Type B pancreatic cell (in vitro differentiated cells): ENCODE results near the gene REL. TPM values are rescaled to one million over a fixed set of nuclear protein-coding genes. Genes with fewer than 3 reads are reported as not detected.
"Not testable (repeated sequence)": the region's sequence is repeated elsewhere in the genome, so short reads cannot be mapped to it uniquely, and the experiment has no call there.

Source experiments
- DNase-seq: peaks from one replicate; pipeline ENCODE4 v3.0.0; 2021; ENCODE audit warnings: mixed read lengths; ENCODE audit not compliant: unreplicated experiment; ENCODE audit errors: extremely low spot score
- H3K27ac Mint-ChIP-seq: 2 replicates; pipeline ENCODE4 v1.8.0; 2021; ENCODE audit warnings: mild to moderate bottlenecking, mixed read lengths
- H3K27me3 Mint-ChIP-seq: 2 replicates; pipeline ENCODE4 v1.8.0; 2021; ENCODE audit warnings: mixed read lengths
- H3K36me3 Mint-ChIP-seq: 2 replicates; pipeline ENCODE4 v1.8.0; 2021; ENCODE audit warnings: mixed read lengths
- H3K4me1 Mint-ChIP-seq: one replicate; pipeline ENCODE4 v1.8.0; 2021; ENCODE audit warnings: mixed read lengths; ENCODE audit not compliant: unreplicated experiment
- H3K4me3 Mint-ChIP-seq: 2 replicates; pipeline ENCODE4 v1.8.0; 2021; ENCODE audit warnings: mild to moderate bottlenecking, mixed read lengths
- H3K9me3 Mint-ChIP-seq: 2 replicates; pipeline ENCODE4 v1.8.0; 2021; ENCODE audit warnings: mixed read lengths
- CTCF ChIP-seq: fragments of 200-600 bp; sonication (generic); conservative IDR thresholded peaks from 2 replicates; pipeline ENCODE4 v1.5.0; 2021; ENCODE audit warnings: antibody characterized with exemption, mild to moderate bottlenecking
- total RNA-seq: library from RNA; stranded (reverse); gene quantifications from 2 replicates; pipeline ENCODE4 v1.2.1, GENCODE V29; 2021; ENCODE audit warnings: low replicate concordance

REL gene
- total RNA-seq, 1 donor from 2014 or later = 11.3 TPM

DNA sequence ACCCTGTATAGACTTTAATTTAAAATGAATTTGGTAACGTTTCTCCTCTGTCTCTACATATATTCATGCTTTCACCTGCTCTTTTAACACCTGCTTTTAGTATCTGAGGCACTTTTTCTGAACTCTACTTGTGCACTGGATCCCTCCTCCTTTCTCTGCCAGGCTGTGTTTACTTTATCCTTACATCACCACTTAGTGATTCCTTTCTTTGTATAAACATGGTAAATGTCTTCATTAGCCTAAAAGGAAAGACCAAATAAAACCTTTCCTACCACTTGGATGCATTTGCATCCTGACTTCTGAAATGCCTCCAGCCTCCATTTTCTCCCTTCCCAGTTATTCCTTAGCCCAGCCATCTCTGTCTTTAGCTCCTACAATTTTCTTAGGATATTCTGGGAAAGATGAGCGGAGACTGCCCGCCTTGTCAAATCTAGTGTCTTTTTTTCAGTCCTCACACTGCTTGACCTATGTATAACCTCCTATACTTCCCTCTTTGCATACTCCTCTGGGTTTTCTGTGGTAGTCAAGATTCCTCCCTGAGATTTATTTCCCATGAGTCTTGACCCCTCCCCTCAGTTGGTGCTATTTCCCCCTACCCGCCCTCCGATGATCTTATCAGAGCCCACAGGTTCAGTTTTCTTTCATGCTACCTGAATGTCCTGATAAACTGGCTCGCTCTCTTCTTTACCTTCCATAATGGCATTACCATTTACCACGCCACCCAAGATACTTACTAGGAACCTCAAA is 44.8 kb downstream of the REL start:
- Mint-ChIP-seq H3K27me3 (no peaks in the 10 kb centered on the region), H3K27ac (peak overlapping the region; percentile 87), H3K36me3 (peaks cover 22% of the 10 kb centered on the region), H3K4me3 (peak overlapping the region; percentile 30), H3K9me3 (no peaks in the 10 kb centered on the region), H3K4me1 (peaks cover 19% of the 10 kb centered on the region)
- TF ChIP-seq CTCF = no peak
- DNase-seq = no peak

- DNase-seq = no peak
- H3K9me3 Mint-ChIP-seq = no peaks in the 10 kb centered on the region
- TF ChIP-seq CTCF = no peak
- no peaks in the 10 kb centered on the region for H3K27me3 Mint-ChIP-seq
- H3K4me1 Mint-ChIP-seq = peaks cover 19% of the 10 kb centered on the region
- H3K4me3 Mint-ChIP-seq = peak overlapping the region; percentile 30
- peak overlapping the region; percentile 87 for H3K27ac Mint-ChIP-seq
- H3K36me3 Mint-ChIP-seq = peaks cover 19% of the 10 kb centered on the region
These were observed 45.6 kb downstream of the REL start for GRCh38 chr2:60926741-60927552.

- H3K4me3 Mint-ChIP-seq, H3K9me3 Mint-ChIP-seq, H3K4me1 Mint-ChIP-seq, H3K27ac Mint-ChIP-seq, DNase-seq, H3K27me3 Mint-ChIP-seq: not testable (repeated sequence)
- peaks cover 19% of the 10 kb centered on the region for H3K36me3 Mint-ChIP-seq
These were observed 50.7 kb downstream of the REL start for GRCh38 chr2:60932061-60932460.

GRCh38 chr2:60932954-60933353 is 51.6 kb downstream of the REL start:
- Mint-ChIP-seq H3K4me1 (no peaks in the 10 kb centered on the region), H3K36me3 (peaks cover 12% of the 10 kb centered on the region), H3K27me3 (no peaks in the 10 kb centered on the region), H3K4me3 (no peak overlapping the region), H3K27ac (no peak overlapping the region), H3K9me3 (no peaks in the 10 kb centered on the region)
- TF ChIP-seq CTCF = no peak
- DNase-seq = no peak

DNA sequence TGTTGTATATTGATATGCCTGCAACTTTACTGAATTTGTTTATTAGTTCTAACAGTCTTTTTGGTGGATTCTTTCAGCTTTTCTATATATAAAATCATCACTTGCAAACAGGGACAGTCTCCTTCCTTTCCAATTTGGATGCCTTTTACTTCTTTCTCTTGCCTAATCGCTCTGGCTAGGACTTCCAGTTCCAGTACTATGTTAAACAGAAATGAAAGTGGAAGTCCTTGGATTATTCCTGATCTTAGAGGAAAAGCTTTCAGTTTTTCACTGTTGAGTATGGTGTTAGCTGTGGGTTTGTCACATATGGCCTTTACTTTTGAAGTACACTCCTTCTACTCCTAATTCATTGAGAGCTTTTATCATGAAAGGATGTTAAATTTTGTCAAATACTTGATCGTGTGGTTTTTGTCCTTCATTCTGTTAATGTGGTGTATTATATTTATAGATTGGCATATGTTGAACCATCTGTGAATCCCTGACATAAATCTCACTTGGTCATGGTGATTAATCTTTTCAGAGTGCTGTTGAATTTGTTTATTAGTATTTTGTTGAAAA is 52.9 kb downstream of the REL start:
- Mint-ChIP-seq H3K36me3 (peaks cover 12% of the 10 kb centered on the region), H3K27ac (no peak overlapping the region), H3K4me3 (no peak overlapping the region), H3K9me3 (no peaks in the 10 kb centered on the region), H3K27me3 (no peaks in the 10 kb centered on the region), H3K4me1 (no peaks in the 10 kb centered on the region)
- DNase-seq = no peak
- TF ChIP-seq CTCF = no peak

DNA sequence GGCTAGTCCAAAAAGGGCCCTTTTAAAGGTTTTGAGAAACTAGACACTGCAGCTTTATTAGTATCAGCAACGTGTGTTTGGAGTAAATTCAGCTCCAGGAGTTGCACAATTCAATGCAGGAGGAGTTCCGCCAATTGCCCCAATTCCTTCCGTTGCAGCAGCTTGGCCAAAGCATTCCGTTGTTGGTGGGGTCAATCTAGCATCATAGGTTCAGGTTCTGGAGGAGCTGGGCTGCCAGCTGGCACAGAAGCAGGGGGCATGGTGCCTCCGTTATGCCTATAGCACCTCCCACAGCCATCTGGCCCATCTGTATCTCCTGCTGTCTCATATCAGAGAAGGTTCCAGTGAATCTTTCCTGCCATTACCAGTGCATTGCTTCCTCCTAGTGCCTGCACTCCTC is 55.4 kb downstream of the REL start:
- H3K4me1 Mint-ChIP-seq = no peaks in the 10 kb centered on the region
- no peak for TF ChIP-seq CTCF
- no peak for DNase-seq
- no peaks in the 10 kb centered on the region for H3K27me3 Mint-ChIP-seq
- no peak overlapping the region for H3K27ac Mint-ChIP-seq
- no peak overlapping the region for H3K4me3 Mint-ChIP-seq
- H3K9me3 Mint-ChIP-seq = no peaks in the 10 kb centered on the region
- peaks cover 12% of the 10 kb centered on the region for H3K36me3 Mint-ChIP-seq
